B cell (primary cell): ENCODE results near the gene ZBTB32. TPM values are rescaled to one million over a fixed set of nuclear protein-coding genes. Genes with fewer than 3 reads are reported as not detected.

Source experiments
- ATAC-seq: fragments of 200-7000 bp; cut with Tn5 transposase; one replicate; pipeline ENCODE4 v1.10.0; 2021; ENCODE audit warnings: low read depth, mild to moderate bottlenecking, moderate number of reproducible peaks, moderate library complexity
- CTCF ChIA-PET: fragments of 350-600 bp; sonication (Branson Sonifier 250); formaldehyde crosslinking; loops from one replicate; lab custom pipeline; 2021; ENCODE audit warnings: antibody characterized with exemption, inconsistent platforms; lab: Charles Lee
- POLR2A ChIA-PET: fragments of 350-600 bp; sonication (Branson Sonifier 250); formaldehyde crosslinking; loops from one replicate; lab custom pipeline; 2021; ENCODE audit warnings: antibody characterized with exemption; lab: Charles Lee
- DNase-seq: peaks from one replicate; pipeline ENCODE4 v3.0.0; 2013
- H2AFZ ChIP-seq: 2 replicates; pipeline ENCODE4 v1.6.1; 2012; ENCODE audit warnings: mild to moderate bottlenecking, low read depth, low read length; ENCODE audit not compliant: insufficient read depth, poor library complexity, severe bottlenecking
- H3K27ac ChIP-seq, 2 donors: 1 replicate in 1 of 2; 2 replicates in 1 of 2; pipeline ENCODE4 v1.5.1; 2012 to 2013; ENCODE audit warnings: low read length in 2 of 2, mild to moderate bottlenecking in 2 of 2, moderate library complexity in 1 of 2
- H3K27me3 ChIP-seq, 4 experiments: fragments of 200-600 bp in 1 of 4; sonication (generic) in 1 of 4; replicated peaks in 1 of 4; 1 replicate in 2 of 4; 2 replicates in 2 of 4; pipeline versions ENCODE4 v1.6.1 to v1.7.0; 2013 to 2016; ENCODE audit warnings: low read length in 3 of 4, mild to moderate bottlenecking in 2 of 4, mixed read lengths in 1 of 4, moderate library complexity in 1 of 4; ENCODE audit not compliant: insufficient read depth in 4 of 4, control insufficient read depth in 3 of 4; ENCODE audit errors: control extremely low read depth in 1 of 4
- H3K36me3 ChIP-seq, 2 experiments: replicated peaks in 1 of 2; 1 replicate in 1 of 2; 2 replicates in 1 of 2; pipeline versions ENCODE4 v1.6.1 to v1.7.1; 2013; ENCODE audit warnings: low read length in 1 of 2; ENCODE audit not compliant: insufficient read depth in 2 of 2, control insufficient read depth in 1 of 2; ENCODE audit errors: control extremely low read depth in 1 of 2, extremely low read depth in 1 of 2
- H3K4me1 ChIP-seq, 2 donors: fragments of 200-600 bp in 1 of 2; sonication (generic) in 1 of 2; 1 replicate in 1 of 2; 2 replicates in 1 of 2; pipeline versions ENCODE4 v1.5.1 to v1.6.1; 2013 to 2017; ENCODE audit warnings: low read length in 2 of 2; ENCODE audit not compliant: control insufficient read depth in 2 of 2, insufficient read depth in 2 of 2
- H3K4me2 ChIP-seq: replicated peaks from 2 replicates; pipeline ENCODE3; 2012; ENCODE audit warnings: mild to moderate bottlenecking, low read depth, low read length; ENCODE audit not compliant: poor library complexity, severe bottlenecking
- H3K4me3 ChIP-seq, 5 experiments: fragments of 200-600 bp in 1 of 5; sonication (generic) in 1 of 5; 1 replicate in 3 of 5; 2 replicates in 2 of 5; pipeline versions ENCODE4 v1.5.1 to v1.7.0; 2011 to 2016; ENCODE audit warnings: low read length in 4 of 5, mild to moderate bottlenecking in 4 of 5, low read depth in 2 of 5, control low read depth in 1 of 5, moderate library complexity in 1 of 5; ENCODE audit not compliant: insufficient read depth in 1 of 5; ENCODE audit errors: control extremely low read depth in 1 of 5, extremely low read depth in 1 of 5
- H3K79me2 ChIP-seq: fragments of 200-600 bp; sonication (generic); one replicate; pipeline ENCODE4 v1.6.0; 2016; ENCODE audit warnings: low read length; ENCODE audit not compliant: control insufficient read depth, insufficient read depth
- H3K9ac ChIP-seq: fragments of 200-600 bp; sonication (generic); 2 replicates; pipeline ENCODE4 v1.6.1; 2017; ENCODE audit warnings: mild to moderate bottlenecking, low read length, moderate library complexity
- H3K9me3 ChIP-seq, 3 donors: one replicate each; pipeline versions ENCODE4 v1.6.1 to v1.7.1; 2013; ENCODE audit warnings: low read length in 2 of 3; ENCODE audit not compliant: control insufficient read depth in 2 of 3, insufficient read depth in 1 of 3; ENCODE audit errors: control extremely low read depth in 1 of 3
- H4K20me1 ChIP-seq: 2 replicates; pipeline ENCODE4 v1.6.0; 2012; ENCODE audit warnings: mild to moderate bottlenecking, low read length; ENCODE audit not compliant: insufficient read depth, control insufficient read depth, poor library complexity, severe bottlenecking
- H3K27ac Mint-ChIP-seq: one replicate; pipeline ENCODE4 v1.8.0; 2021; ENCODE audit warnings: mixed read lengths
- H3K27me3 Mint-ChIP-seq: one replicate; pipeline ENCODE4 v1.8.0; 2021; ENCODE audit warnings: mixed read lengths
- H3K4me1 Mint-ChIP-seq: one replicate; pipeline ENCODE4 v1.8.0; 2021; ENCODE audit warnings: mixed read lengths
- H3K4me3 Mint-ChIP-seq: one replicate; pipeline ENCODE4 v1.8.0; 2021; ENCODE audit warnings: mixed read lengths
- H3K9me3 Mint-ChIP-seq: one replicate; pipeline ENCODE4 v1.8.0; 2022; ENCODE audit warnings: mixed read lengths; ENCODE audit not compliant: insufficient read depth
- CTCF ChIP-seq: fragments of 200-600 bp; IDR thresholded peaks from one replicate; pipeline ENCODE4 v1.8.0; 2022; ENCODE audit warnings: antibody characterized with exemption, mild to moderate bottlenecking
- EZH2 ChIP-seq: IDR thresholded peaks from 2 replicates; pipeline ENCODE4 v1.6.1; 2012; ENCODE audit warnings: borderline replicate concordance, low read depth, mild to moderate bottlenecking, moderate library complexity, low read length; ENCODE audit not compliant: insufficient read depth, poor library complexity, severe bottlenecking
- WGBS: methylation state at CpG from one replicate; pipeline ENCODE4 v1.1.5; 2013; ENCODE audit warnings: missing lambda C conversion rate; ENCODE audit not compliant: insufficient coverage; 5-methylcytosine and 5-hydroxymethylcytosine counted together
- intact Hi-C: fragments of 100-400 bp; cut with micrococcal nuclease; formaldehyde crosslinking; loops from one replicate; pipeline ENCODE4 v1.10.0; 2022
- polyA plus RNA-seq: library from polyadenylated mRNA; depleted of rRNA; stranded (reverse); fragments of >200 nt; gene quantifications from 2 replicates; pipeline ENCODE4 v1.2.3, GENCODE V29; 2012
- total RNA-seq, 2 donors: library from RNA; stranded (reverse); fragments of 120-200 nt in 1 of 2; gene quantifications; 1 replicate in 1 of 2; 2 replicates in 1 of 2; pipeline versions ENCODE4 v1.2.3 to v1.2.4, GENCODE V29; 2013 to 2022

The ZBTB32 gene
- total and polyA plus RNA-seq, 2 donors (not counting 1 experiment from before 2014, with no cell fraction given) = 18.9 to 28.1 TPM

DNA sequence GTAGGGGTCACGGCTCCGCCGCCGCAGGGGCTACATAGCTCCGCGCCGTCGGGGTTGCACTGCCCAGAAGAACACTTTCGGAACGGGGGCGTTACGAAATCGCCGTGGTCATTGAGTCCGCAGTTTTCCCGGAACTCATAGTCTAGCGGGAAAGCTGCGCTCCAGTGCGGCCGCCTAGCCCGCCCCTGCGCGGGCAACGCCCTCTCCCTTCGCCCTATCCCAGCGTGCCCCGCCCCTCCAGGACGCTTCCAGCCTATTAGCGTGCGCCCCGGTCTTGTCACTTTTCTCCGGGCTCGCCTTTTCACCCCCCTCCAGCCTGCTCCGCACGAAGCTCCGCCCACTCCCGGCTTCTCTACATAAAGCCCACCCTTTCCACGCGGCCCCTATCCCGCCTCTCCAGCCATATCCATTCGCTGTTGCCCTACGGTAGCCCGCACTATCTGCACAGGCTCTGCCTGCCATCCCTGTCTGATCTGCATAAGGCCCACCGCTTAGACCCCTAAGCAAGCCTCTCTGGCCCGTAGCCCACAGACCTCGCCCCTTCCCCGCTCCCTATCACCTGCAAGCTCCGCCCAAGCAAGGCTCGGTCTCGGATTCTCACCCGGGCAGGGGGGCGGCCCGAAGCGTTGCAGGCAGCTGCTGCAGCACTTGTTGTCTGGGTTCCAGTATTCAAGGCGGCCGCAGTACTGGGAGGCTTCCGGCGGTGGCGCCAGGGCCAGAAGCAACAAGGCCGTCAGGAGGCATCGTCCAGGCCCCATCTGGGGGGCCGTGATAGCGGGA, 36.3 kb downstream of the ZBTB32 start:
- no peaks in the 10 kb centered on the region for H3K9me3 Mint-ChIP-seq
- no peaks in the 10 kb centered on the region for H3K9me3 ChIP-seq
- H2AFZ ChIP-seq = peak overlapping the region; percentile 66
- peak overlapping the region; percentile 59 to 73 for H3K27ac ChIP-seq
- no peak for TF ChIP-seq EZH2
- peaks cover 57% of the 10 kb centered on the region for H3K4me1 Mint-ChIP-seq
- H3K4me1 ChIP-seq = peaks cover 34 to 64% of the 10 kb centered on the region in 2 donors
- H3K9ac ChIP-seq = peak overlapping the region; percentile 91
- H3K36me3 ChIP-seq = peaks cover 0 to 35% of the 10 kb centered on the region in 2 experiments
- DNase-seq = peak; percentile 95
- H3K4me2 ChIP-seq = peak overlapping the region; percentile 100
- intact Hi-C loops = loop anchor here (1.0 to 10.0 kb wide), 8 partner anchors 18 to 474 kb away; partner anchors contain the start of genes ARHGAP33, PROSER3, ZNF146 and ZNF565
- H3K4me3 Mint-ChIP-seq = peak overlapping the region; percentile 96
- ATAC-seq = peak; percentile 64
- H3K27me3 ChIP-seq = no peaks in the 10 kb centered on the region
- no peaks in the 10 kb centered on the region for H3K27me3 Mint-ChIP-seq
- WGBS = under 1% methylated on average over 63 of the region's 63 CpGs
- CTCF ChIA-PET = interaction anchor here (0.8 to 1.6 kb wide), 9 partner anchors 8 to 218 kb away, joined by 3 to 7 read pairs (median 4); partner anchors contain the start of gene LIN37
- H3K27ac Mint-ChIP-seq = peak overlapping the region; percentile 92
- POLR2A ChIA-PET = interaction anchor here (0.7 to 1.5 kb wide), 10 partner anchors 8 to 159 kb away, joined by 3 to 10 read pairs (median 3); partner anchors contain the start of genes HSPB6, LIN37 and NFKBID
- peaks cover 27% of the 10 kb centered on the region for H4K20me1 ChIP-seq
- H3K79me2 ChIP-seq = peaks cover 44% of the 10 kb centered on the region
- H3K4me3 ChIP-seq = peak overlapping the region; percentile 60 to 93 (median 83)

DNA sequence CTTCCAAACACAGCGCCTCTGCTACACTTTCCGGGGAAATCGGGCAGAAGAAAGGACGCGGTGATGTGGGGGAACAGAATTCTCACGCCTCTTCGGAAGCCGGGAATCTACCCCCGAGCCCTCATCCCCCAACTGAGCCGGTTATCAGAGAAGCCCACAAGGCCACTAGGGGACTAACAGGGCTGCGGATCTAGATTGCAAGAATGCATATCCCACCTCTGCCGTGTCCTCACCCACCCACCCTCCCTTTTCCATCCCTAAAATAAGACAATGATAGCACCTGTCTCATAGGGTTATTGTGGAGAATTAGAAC, 36.8 kb downstream of the ZBTB32 start:
- Histone ChIP-seq H3K4me3 (peak overlapping the region; percentile 60 to 93 (median 83)), H3K79me2 (peaks cover 46% of the 10 kb centered on the region), H3K27ac (peak overlapping the region; percentile 73 to 96), H3K4me2 (peak overlapping the region; percentile 100), H3K36me3 (peaks cover 0 to 35% of the 10 kb centered on the region in 2 experiments), H3K4me1 (peaks cover 38 to 70% of the 10 kb centered on the region in 2 donors), H2AFZ (peak overlapping the region; percentile 66), H3K9ac (peak overlapping the region; percentile 91), H3K9me3 (no peaks in the 10 kb centered on the region), H3K27me3 (no peaks in the 10 kb centered on the region), H4K20me1 (peaks cover 27% of the 10 kb centered on the region)
- peaks cover 62% of the 10 kb centered on the region for H3K4me1 Mint-ChIP-seq
- H3K27me3 Mint-ChIP-seq = no peaks in the 10 kb centered on the region
- H3K9me3 Mint-ChIP-seq = no peaks in the 10 kb centered on the region
- peak overlapping the region; percentile 96 for H3K4me3 Mint-ChIP-seq
- intact Hi-C loops = loop anchor here (2.0 to 10.0 kb wide), 3 partner anchors 48 to 474 kb away; partner anchors contain the start of genes ZNF146 and ZNF565
- ATAC-seq (no peak), DNase-seq (no peak)
- H3K27ac Mint-ChIP-seq = peak overlapping the region; percentile 92
- POLR2A ChIA-PET = interaction anchor here (0.9 to 1.5 kb wide), 8 partner anchors 9 to 159 kb away, joined by 3 to 10 read pairs (median 4); partner anchors contain the start of genes HSPB6 and NFKBID
- CTCF ChIA-PET = interaction anchor here (1.0 to 1.6 kb wide), 7 partner anchors 9 to 217 kb away, joined by 3 to 7 read pairs (median 4); no protein-coding TSS in a partner anchor
- 1% methylated on average over 9 of the region's 12 CpGs for WGBS
- TF ChIP-seq CTCF (no peak), EZH2 (no peak)
